ENCODE results near the gene ERN2. TPM values are rescaled to one million over a fixed set of nuclear protein-coding genes. Genes with fewer than 3 reads are reported as not detected.

Gene ERN2
- total and polyA plus RNA-seq, 2 of the 13 experiments (the other 11 are each of a cell fraction or from before 2014, with no cell fraction given), result 2.2 to 3.5 TPM

DNA sequence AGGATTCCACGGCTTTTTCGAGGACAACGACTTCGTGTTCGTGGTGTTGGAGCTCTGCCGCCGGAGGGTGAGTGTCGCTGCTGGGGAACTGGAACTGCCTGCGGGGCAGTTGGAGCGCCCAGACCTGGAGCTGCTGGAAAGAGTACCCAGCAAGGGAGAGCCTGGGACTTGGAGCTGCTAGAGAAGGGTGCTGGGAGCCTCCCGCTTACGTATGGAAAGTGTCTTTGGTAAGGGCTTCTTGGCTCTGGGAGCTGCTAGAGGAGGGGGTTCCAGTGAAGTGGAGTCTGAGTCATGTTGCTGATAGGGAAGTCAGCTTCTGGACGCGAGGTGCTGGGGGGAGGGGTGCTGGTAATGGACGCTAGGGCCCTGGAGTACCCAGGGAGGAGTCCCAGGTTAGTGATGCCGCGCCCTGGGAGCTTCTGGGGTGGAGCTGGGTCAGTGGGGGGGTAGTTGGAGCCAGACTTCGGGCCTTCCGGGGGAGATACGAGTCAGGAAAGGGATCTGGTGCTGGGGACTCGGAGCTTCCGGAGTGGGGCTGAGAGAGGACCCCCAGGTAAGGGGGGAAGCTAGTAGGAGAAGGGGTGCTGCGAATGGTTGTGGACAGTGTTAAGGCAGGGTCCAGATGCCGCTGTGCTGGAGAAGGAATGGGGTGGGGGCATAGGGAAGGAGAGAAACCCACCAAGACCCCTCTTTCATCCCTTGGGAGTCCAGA, 33.6 kb downstream of the ERN2 start:
- Histone ChIP-seq H3K4me2 (ENCODE audit: low read depth, low read length) (peak overlapping the region; percentile 99), H3K9ac (ENCODE audit: insufficient read depth, low read depth, low read length) (peak overlapping the region; percentile 90), H3K79me2 (ENCODE audit: insufficient read depth, low read length) (peaks cover 48% of the 10 kb centered on the region), H2AFZ (ENCODE audit: low read length) (no peak overlapping the region), H3K27me3 (ENCODE audit: control insufficient read depth in 1 of 2, insufficient read depth in 2 of 2, low read length in 2 of 2) (no peaks in the 10 kb centered on the region; a peak in 1 of 5 replicates), H4K20me1 (ENCODE audit: insufficient read depth, low read length) (peaks cover 6% of the 10 kb centered on the region; the same call in 1 of the 2 replicates), H3K4me1 (ENCODE audit: insufficient read depth, low read length) (peaks cover 59% of the 10 kb centered on the region), H3K9me3 (ENCODE audit: low read length) (no peaks in the 10 kb centered on the region), H3K36me3 (replicated peaks in 1 of 2; ENCODE audit: control insufficient read depth in 1 of 2, insufficient read depth in 2 of 2, low read length in 2 of 2) (peaks cover 34 to 43% of the 10 kb centered on the region in 2 experiments), H3K4me3 (replicated peaks in 1 of 3; ENCODE audit: insufficient read depth in 1 of 3, low read depth in 2 of 3, low read length in 3 of 3) (peak overlapping the region; percentile 94 to 97 (median 95)), H3K27ac (ENCODE audit: extremely low read length, insufficient read depth, low read length) (peak overlapping the region; percentile 75)
- POLR2A ChIA-PET, result interaction anchor here (1.4 to 3.7 kb wide), 2 partner anchors 15 to 38 kb away, joined by 5 to 20 read pairs; partner anchors contain the start of genes DCTN5 and PALB2
- CTCF ChIA-PET (ENCODE audit: low intra/inter-chr PET ratio, low total read pairs), result no interaction called here
- intact Hi-C loops (cut with micrococcal nuclease; ENCODE audit: unreplicated experiment) (loop anchor here (2.0 kb wide), 2 partner anchors 39 to 49 kb away; partner anchors contain the start of genes DCTN5 and PALB2), in situ Hi-C loops (cut with HindIII; ENCODE audit: extremely low pct_ligation_motif_present, low pct_unique_long_range_greater_than_20kb) (no loop called here)
- FAIRE-seq (no peak), DNase-seq (ENCODE audit: low spot score) (peak; percentile 63), ATAC-seq (peak; percentile 41)
- 1% methylated on average over 24 of the region's 24 CpGs for WGBS (ENCODE audit: low lambda C conversion rate)
- BruUV-seq (replicated peaks), result no TSS peak
- TF ChIP-seq RBFOX2 (IDR thresholded peaks at IDR 0.05; ENCODE audit: low read depth, low read length) (no peak), ZKSCAN8 (CRISPR knock-in tag; IDR thresholded peaks at IDR 0.05; ENCODE audit: borderline replicate concordance) (no peak), ZNF329 (CRISPR knock-in tag; IDR thresholded peaks at IDR 0.05; ENCODE audit: low read depth) (no peak), ZUFSP (CRISPR knock-in tag; IDR thresholded peaks at IDR 0.05; ENCODE audit: borderline replicate concordance) (no peak), ZZZ3 (CRISPR knock-in tag; IDR thresholded peaks at IDR 0.05; ENCODE audit: borderline replicate concordance) (no peak), MXD3 (CRISPR knock-in tag; IDR thresholded peaks at IDR 0.05) (0 out of 2 replicates have a peak, but pooled peaks have one; percentile 38), ZNF432 (CRISPR knock-in tag; IDR thresholded peaks at IDR 0.05; ENCODE audit: borderline replicate concordance) (no peak), ZNF839 (CRISPR knock-in tag; IDR thresholded peaks at IDR 0.05; ENCODE audit: borderline replicate concordance) (0 out of 2 replicates have a peak, but pooled peaks have one; percentile 44), MTF2 (CRISPR knock-in tag; IDR thresholded peaks at IDR 0.05; ENCODE audit: borderline replicate concordance) (no peak), MYC (CRISPR knock-in tag; IDR thresholded peaks at IDR 0.05; ENCODE audit: borderline replicate concordance) (peak; percentile 12; the same call in 1 of the 2 replicates), SP2 (CRISPR knock-in tag; IDR thresholded peaks at IDR 0.05) (no peak), ZKSCAN5 (CRISPR knock-in tag; IDR thresholded peaks at IDR 0.05) (no peak), THAP8 (CRISPR knock-in tag; IDR thresholded peaks at IDR 0.05; ENCODE audit: borderline replicate concordance) (no peak), TBP (CRISPR knock-in tag; IDR thresholded peaks at IDR 0.05) (peak; percentile 48; the same call in 1 of the 2 replicates)
- TF ChIP-seq, protein P1, sequence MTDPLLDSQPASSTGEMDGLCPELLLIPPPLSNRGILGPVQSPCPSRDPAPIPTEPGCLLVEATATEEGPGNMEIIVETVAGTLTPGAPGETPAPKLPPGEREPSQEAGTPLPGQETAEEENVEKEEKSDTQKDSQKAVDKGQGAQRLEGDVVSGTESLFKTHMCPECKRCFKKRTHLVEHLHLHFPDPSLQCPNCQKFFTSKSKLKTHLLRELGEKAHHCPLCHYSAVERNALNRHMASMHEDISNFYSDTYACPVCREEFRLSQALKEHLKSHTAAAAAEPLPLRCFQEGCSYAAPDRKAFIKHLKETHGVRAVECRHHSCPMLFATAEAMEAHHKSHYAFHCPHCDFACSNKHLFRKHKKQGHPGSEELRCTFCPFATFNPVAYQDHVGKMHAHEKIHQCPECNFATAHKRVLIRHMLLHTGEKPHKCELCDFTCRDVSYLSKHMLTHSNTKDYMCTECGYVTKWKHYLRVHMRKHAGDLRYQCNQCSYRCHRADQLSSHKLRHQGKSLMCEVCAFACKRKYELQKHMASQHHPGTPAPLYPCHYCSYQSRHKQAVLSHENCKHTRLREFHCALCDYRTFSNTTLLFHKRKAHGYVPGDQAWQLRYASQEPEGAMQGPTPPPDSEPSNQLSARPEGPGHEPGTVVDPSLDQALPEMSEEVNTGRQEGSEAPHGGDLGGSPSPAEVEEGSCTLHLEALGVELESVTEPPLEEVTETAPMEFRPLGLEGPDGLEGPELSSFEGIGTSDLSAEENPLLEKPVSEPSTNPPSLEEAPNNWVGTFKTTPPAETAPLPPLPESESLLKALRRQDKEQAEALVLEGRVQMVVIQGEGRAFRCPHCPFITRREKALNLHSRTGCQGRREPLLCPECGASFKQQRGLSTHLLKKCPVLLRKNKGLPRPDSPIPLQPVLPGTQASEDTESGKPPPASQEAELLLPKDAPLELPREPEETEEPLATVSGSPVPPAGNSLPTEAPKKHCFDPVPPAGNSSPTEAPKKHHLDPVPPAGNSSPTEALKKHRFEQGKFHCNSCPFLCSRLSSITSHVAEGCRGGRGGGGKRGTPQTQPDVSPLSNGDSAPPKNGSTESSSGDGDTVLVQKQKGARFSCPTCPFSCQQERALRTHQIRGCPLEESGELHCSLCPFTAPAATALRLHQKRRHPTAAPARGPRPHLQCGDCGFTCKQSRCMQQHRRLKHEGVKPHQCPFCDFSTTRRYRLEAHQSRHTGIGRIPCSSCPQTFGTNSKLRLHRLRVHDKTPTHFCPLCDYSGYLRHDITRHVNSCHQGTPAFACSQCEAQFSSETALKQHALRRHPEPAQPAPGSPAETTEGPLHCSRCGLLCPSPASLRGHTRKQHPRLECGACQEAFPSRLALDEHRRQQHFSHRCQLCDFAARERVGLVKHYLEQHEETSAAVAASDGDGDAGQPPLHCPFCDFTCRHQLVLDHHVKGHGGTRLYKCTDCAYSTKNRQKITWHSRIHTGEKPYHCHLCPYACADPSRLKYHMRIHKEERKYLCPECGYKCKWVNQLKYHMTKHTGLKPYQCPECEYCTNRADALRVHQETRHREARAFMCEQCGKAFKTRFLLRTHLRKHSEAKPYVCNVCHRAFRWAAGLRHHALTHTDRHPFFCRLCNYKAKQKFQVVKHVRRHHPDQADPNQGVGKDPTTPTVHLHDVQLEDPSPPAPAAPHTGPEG (CRISPR knock-in tag; IDR thresholded peaks at IDR 0.05), result no peak

Data from HepG2 (cell line).